Ammon's horn (tissue), 1 donor: ENCODE measurements around the gene TCERG1L.
"Not testable (repeated sequence)": the region's sequence is repeated elsewhere in the genome, so short reads cannot be mapped to it uniquely, and the experiment has no call there.

Experiments
- DNase-seq: peaks from one replicate; pipeline ENCODE4 v3.0.0-alpha.2; 2016; ENCODE audit warnings: low spot score

TCERG1L gene

GRCh38 chr10:131084791-131085090, 226.8 kb downstream of the TCERG1L start:
- no peak for DNase-seq

GRCh38 chr10:131083915-131084790, 227.4 kb downstream of the TCERG1L start:
- DNase-seq, result no peak

GRCh38 chr10:131082991-131083481, 228.5 kb downstream of the TCERG1L start:
- no peak for DNase-seq

GRCh38 chr10:131082201-131082850, 229.2 kb downstream of the TCERG1L start:
- no peak for DNase-seq

- DNase-seq, result no peak
Observed at GRCh38 chr10:131081786-131082185, 229.7 kb downstream of the TCERG1L start.

GRCh38 chr10:131081376-131081775, 230.1 kb downstream of the TCERG1L start:
- no peak for DNase-seq

GRCh38 chr10:131080571-131080970, 230.9 kb downstream of the TCERG1L start:
- DNase-seq, result no peak

GRCh38 chr10:131079314-131079713, 232.2 kb downstream of the TCERG1L start:
- DNase-seq, result no peak

- DNase-seq, result not testable (repeated sequence)
Observed at GRCh38 chr10:131078882-131079280, 232.6 kb downstream of the TCERG1L start.

GRCh38 chr10:131078131-131078881, 233.2 kb downstream of the TCERG1L start:
- DNase-seq, result no peak

- no peak for DNase-seq
Observed at GRCh38 chr10:131077724-131078123, 233.8 kb downstream of the TCERG1L start.

GRCh38 chr10:131077031-131077430, 234.5 kb downstream of the TCERG1L start:
- DNase-seq, result no peak

- no peak for DNase-seq
Observed at GRCh38 chr10:131076356-131076755, 235.2 kb downstream of the TCERG1L start.

GRCh38 chr10:131075218-131075770, 236.2 kb downstream of the TCERG1L start:
- DNase-seq, result no peak

GRCh38 chr10:131074682-131075081, 236.8 kb downstream of the TCERG1L start:
- DNase-seq, result no peak

GRCh38 chr10:131073469-131074035, 238.0 kb downstream of the TCERG1L start:
- DNase-seq, result no peak

GRCh38 chr10:131072651-131073468, 238.7 kb downstream of the TCERG1L start:
- DNase-seq, result no peak

GRCh38 chr10:131071721-131072120, 239.8 kb downstream of the TCERG1L start:
- no peak for DNase-seq

GRCh38 chr10:131070856-131071255, 240.7 kb downstream of the TCERG1L start:
- no peak for DNase-seq

GRCh38 chr10:131068760-131069159, 242.8 kb downstream of the TCERG1L start:
- no peak for DNase-seq

GRCh38 chr10:131068311-131068710, 243.2 kb downstream of the TCERG1L start:
- DNase-seq, result no peak
